OCI-LY1 (cell line): ENCODE data around the gene GPRASP3.

Experiments used
- CTCF ChIP-seq: fragments of 200-600 bp; sonication (generic), shearing (Covaris generic); IDR thresholded peaks from 2 replicates; pipeline ENCODE4 v1.5.1; 2017; ENCODE audit warnings: mild to moderate bottlenecking, antibody characterized with exemption, low read length, moderate library complexity, mixed read lengths
- EZH2 ChIP-seq: fragments of 200-600 bp; sonication (generic), shearing (Covaris generic); IDR thresholded peaks from 2 replicates; pipeline ENCODE4 v1.8.0; 2017; ENCODE audit warnings: borderline replicate concordance, mixed run types, mild to moderate bottlenecking, antibody characterized with exemption, low read length, moderate library complexity, mixed read lengths

- TF ChIP-seq CTCF (no peak), EZH2 (no peak)
Observed at GRCh38 chrX:102672856-102673255, 47.7 kb upstream of the GPRASP3 start.
